Kidney tubule cell (primary cell): Measurements from ENCODE around the gene PLPPR3.
A peak's percentile ranks its signal among the peaks of the same experiment; 100 is the strongest.

Experiments used
- DNase-seq: peaks from one replicate; pipeline ENCODE4 v3.0.0-alpha.2; 2018; ENCODE audit warnings: low spot score

Gene PLPPR3, protein sequence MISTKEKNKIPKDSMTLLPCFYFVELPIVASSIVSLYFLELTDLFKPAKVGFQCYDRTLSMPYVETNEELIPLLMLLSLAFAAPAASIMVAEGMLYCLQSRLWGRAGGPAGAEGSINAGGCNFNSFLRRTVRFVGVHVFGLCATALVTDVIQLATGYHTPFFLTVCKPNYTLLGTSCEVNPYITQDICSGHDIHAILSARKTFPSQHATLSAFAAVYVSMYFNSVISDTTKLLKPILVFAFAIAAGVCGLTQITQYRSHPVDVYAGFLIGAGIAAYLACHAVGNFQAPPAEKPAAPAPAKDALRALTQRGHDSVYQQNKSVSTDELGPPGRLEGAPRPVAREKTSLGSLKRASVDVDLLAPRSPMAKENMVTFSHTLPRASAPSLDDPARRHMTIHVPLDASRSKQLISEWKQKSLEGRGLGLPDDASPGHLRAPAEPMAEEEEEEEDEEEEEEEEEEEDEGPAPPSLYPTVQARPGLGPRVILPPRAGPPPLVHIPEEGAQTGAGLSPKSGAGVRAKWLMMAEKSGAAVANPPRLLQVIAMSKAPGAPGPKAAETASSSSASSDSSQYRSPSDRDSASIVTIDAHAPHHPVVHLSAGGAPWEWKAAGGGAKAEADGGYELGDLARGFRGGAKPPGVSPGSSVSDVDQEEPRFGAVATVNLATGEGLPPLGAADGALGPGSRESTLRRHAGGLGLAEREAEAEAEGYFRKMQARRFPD

GRCh38 chr19:821825-822503, at the start of gene PLPPR3:
TSS of gene PLPPR3 (minus strand) at chr19:821955. CDS start at chr19:821559, 396 bp downstream.
- no peak for DNase-seq

- DNase-seq, result no peak
Measured at GRCh38 chr19:870963-871401, 49.2 kb upstream of the PLPPR3 start.

GRCh38 chr19:870314-870713, 48.6 kb upstream of the PLPPR3 start:
- no peak for DNase-seq

- DNase-seq, result peak; percentile 62
Measured at GRCh38 chr19:869245-870177, 47.8 kb upstream of the PLPPR3 start.

DNA sequence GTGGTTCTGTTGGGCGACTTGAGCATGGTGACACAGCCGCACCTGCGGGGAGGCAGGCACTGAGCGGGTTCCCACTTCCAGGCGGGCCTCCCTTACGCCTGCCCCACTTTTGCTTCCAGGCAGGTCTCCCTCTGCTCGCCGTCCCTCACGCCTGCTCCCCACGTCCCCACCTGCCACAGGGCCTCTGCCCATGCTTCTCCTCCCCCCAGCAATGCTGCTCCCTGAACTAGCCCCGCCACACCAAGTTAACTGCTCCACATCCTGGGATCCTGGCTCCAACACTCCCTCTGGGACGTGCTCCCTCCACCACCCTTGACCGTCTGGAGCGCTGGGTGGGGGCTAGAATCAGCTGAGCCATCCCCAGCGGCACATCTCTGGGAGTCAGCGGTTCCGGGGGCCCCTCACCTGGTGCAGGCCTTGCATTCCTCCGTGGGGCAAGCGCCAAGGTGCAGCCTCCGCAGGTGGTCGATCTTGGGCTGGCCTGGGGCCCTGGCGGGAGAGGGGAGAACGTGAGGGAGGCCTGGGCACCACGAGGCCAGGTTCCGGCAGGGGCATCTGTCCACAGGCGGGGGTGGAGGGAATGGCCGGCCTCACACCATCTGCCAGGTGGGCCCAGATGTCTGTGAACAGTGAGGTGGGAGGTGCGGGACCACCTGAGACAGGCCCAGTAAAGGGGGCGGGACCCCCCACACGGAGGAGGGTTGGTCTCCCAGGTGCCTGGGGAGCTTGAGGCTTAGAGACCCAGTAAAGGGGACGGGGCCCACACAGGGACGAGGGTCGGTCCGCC, 46.9 kb upstream of the PLPPR3 start:
- no peak for DNase-seq

- DNase-seq, result no peak
Measured at GRCh38 chr19:867855-868457, 46.2 kb upstream of the PLPPR3 start.

GRCh38 chr19:867301-867793, 45.6 kb upstream of the PLPPR3 start:
- DNase-seq, result no peak

DNA sequence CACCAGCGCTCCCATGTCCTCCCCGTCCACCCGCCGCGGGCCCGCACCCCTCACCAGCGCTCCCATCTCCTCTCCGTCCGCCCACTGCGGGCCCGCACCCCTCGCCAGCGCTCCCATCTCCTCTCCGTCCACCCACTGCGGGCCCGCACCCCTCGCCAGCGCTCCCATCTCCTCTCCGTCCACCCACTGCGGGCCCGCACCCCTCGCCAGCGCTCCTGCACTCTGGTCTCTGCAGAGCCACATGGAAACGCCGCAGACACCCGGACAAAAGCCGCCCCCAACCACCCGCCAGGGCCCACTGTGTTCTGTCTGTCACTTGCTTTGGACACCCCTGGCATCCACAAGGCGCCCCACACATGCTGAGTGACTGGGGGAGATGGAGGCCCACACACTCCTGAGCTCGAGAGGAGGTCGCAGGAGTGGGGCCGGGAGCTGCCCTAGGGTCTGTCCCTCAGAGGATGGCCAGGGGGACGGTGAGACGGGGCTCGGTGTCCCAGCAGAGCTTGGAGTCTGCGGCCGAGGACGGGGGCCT, 45.1 kb upstream of the PLPPR3 start:
- no peak for DNase-seq

GRCh38 chr19:863315-863620, 41.5 kb upstream of the PLPPR3 start:
- no peak for DNase-seq

GRCh38 chr19:862581-863314, 41.0 kb upstream of the PLPPR3 start:
- DNase-seq, result peak; percentile 43

DNA sequence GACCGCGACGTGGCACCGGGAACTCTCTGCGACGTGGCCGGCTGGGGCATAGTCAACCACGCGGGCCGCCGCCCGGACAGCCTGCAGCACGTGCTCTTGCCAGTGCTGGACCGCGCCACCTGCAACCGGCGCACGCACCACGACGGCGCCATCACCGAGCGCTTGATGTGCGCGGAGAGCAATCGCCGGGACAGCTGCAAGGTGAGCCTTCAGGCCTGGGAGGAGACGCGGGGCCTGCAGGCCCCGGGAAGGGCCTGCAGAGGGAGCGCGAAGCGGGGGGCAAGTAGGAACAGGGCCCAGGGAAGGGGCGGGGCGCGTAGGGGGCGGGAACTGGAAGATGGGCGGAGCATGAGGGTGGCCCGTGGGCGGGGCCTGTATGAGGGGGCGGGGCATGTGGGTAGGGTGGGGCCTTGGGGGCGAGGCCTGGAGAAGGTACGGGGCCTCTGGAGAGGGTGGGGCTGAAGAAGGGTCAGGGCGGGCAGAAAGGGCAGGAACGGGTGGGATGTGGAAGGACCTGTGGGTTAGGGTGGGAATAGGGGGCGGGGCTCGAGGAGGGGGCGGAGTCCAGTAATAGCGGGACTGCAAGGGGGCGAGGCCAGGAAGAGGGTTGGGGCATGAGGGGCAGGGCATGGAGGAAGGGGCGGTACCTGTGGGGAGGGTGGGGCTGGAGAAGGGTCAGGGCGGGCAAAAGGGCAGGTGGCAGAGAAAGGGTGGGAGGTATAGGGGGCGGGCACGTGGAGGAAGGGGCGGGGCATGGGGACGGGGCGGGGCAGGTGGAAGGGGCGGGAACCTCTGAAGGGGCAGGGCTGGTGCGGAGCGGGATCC, 40.2 kb upstream of the PLPPR3 start:
- DNase-seq, result peak; percentile 39

- no peak for DNase-seq
Measured at GRCh38 chr19:861141-861755, 39.5 kb upstream of the PLPPR3 start.

DNA sequence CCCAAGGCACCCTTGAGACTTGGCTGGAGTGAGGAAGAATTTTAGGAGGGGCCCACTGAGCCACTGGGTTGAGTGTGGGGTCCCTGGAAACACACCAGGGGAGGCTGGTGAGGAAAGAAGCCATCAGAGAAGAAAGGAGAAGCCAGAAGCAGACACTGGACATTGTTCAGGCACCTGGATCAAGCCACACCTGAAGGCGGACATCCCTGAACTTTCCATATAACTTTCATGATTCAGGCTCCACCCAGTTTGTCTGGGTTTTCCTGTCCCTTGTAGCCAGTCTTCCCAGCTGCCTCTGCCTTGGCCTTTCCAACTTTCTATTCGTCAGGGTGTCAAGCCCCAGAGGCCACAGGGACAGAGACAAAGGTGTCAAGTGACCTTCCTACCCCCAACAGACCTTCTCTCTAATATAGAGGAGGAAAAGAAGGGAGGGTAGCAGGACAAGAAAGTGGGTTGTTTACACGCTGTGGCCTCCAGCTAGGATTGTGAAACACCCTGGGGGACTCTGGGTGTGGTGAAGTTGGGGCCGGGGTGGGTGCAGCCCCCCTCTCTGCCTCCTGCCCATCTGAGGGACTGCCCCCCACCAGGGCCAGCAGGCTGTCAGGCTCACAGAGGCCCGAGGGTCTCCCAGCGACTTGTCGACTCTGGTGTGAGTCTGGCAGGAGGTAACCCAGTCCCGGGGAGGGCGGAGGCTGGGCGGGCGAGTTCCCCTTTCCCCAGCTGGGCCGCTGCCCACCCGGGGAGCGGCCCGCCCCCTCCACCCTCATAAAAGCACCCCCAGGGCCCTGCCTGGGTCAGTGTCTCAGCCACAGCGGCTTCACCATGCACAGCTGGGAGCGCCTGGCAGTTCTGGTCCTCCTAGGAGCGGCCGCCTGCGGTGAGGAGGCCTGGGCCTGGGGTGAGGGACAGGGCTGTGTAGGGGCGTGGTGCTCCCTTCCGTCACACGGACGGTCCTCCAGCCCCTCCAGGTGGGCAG, 37.4 kb upstream of the PLPPR3 start, which contains the start of gene CFD:
TSS of gene CFD (plus strand) at position 797 of the 976 bp plus-strand sequence. CDS start at position 823, 26 bp downstream.
- DNase-seq, result no peak

- no peak for DNase-seq
Measured at GRCh38 chr19:858284-858683, 36.5 kb upstream of the PLPPR3 start.

GRCh38 chr19:855566-856120, 33.9 kb upstream of the PLPPR3 start:
- no peak for DNase-seq

DNA sequence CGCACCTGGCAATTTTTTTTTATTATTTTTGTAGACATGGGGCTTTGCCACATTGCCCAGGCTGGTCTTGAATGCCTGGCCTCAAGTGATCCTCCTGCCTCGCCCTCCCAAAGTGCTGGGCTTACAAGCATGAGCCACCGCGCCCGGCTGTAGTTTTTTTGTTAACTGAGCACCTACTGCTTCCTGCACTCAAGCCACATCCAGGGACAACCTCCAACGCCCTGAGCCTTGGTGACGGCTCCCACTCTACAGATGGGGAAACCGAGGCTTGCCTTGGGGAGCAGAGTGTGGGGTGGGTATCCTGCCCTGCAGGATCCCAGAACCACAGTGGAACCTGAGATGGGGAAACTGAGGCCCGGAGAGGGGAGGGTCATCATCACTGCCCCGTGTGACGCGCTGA, 33.4 kb upstream of the PLPPR3 start:
- no peak for DNase-seq
